LHCN-M2 (cell line): Measurements from ENCODE around the gene C15orf39. TPM values are rescaled to one million over a fixed set of nuclear protein-coding genes. Genes with fewer than 3 reads are reported as not detected.
A peak's percentile ranks its signal among the peaks of the same experiment; 100 is the strongest.
"Not testable (repeated sequence)": the region's sequence is repeated elsewhere in the genome, so short reads cannot be mapped to it uniquely, and the experiment has no call there.

ENCODE experiments used
- DNase-seq: peaks from one replicate; pipeline ENCODE4 v3.0.0-alpha.2; 2012; ENCODE audit warnings: low read depth
- total RNA-seq: library from RNA; depleted of rRNA; stranded (reverse); fragments of >200 nt; gene quantifications from 2 replicates; pipeline ENCODE4 v1.2.3, GENCODE V29; 2014

The C15orf39 gene
- total RNA-seq, 1 experiment from 2014 or later, result 3.1 TPM

DNA sequence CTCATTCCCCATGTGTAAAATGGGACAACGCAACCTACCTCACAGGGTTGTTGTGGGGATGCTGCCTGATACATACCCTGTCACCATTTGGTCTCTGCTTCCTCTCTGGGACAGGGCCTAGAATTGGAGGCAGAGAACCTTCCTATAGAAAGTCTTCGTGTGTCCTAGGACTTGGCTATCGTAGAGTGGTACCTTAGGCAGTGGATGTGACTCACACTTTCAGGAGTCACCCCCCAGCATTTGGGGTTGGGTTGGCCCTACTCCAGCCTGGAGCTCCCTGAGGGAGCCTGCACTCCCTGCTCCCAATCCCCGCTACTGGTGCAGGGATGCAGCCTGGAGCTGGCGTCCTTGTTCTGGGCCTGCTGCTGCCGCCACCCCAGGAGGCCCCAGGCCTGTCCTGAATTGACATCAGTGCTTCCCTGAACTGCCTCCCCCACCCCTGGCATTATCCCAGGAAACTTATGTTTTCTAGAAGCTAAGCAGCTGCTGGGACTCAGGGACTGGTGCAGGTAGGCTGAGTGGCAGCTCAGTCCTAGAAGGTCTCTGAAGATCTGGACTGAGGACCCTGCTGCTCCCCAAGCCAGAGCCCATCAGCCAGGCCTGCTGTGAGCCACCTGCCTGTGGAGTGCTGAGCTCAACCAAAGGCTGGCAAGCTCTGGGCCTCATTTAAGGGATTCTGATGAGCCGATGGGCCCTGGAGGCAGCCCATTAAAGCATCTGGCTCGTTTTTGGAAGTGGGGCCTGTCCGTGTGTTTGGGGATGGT is 9.9 kb downstream of the C15orf39 start:
- no peak for DNase-seq

DNA sequence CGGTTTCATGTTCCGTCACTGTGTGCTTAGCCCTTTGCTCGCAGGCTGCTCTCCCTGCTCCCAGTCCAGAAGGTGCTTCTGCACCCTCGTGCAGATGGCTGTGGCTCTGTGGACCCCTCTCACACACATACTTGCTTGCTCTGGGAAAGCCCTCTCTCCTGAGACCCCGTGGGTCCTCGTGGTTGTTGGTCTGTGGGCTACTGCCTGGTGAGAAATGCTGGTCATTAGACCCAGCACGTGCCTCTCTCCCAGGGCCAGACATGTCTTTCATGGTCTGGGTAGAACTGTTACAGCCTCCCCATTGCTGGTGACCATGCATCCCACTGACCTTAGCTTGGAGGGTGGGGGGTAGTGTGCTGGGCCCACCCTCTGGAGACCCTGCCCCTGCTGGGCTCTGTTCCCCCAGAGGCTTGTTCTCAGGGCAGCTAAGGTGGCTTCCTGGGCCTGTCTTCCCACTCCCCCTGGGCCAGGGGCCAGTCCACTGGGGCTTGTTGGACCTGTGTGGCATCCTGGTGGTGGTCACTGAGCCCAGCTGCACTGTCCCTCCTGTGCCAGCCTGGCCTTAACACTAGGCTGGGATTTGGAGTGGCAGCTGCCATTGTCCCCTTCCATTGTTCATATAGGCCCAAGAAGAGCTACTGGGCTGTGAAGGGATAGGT is 10.6 kb downstream of the C15orf39 start:
- DNase-seq, result no peak

DNA sequence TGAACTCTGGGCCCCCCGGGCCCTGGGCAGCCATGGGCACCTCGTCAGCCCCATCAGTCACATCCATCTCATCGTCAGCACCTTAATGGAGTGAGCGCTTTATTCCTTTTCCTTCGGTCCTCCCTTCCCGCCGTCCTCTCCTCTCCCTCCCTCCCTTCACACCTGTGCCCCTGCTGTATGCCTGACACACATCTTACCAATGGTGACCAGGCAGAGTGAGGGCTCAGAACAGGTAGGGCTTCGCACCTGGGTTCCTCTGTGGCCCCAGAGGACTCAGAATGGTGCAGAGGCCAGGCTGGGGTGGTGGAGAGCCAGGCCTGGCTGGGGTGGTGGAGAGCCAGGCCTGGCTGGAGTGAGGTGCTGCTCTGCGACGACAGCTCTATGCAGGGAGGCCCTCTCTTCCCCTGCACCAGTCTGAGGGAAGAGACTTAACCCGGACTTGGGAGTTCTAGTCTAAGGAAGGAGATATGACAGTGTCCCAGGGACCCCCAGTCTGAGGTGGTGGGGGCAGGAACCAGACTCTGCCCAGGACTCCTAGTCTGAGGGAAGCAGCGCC is 11.6 kb downstream of the C15orf39 start:
- DNase-seq, result no peak

DNA sequence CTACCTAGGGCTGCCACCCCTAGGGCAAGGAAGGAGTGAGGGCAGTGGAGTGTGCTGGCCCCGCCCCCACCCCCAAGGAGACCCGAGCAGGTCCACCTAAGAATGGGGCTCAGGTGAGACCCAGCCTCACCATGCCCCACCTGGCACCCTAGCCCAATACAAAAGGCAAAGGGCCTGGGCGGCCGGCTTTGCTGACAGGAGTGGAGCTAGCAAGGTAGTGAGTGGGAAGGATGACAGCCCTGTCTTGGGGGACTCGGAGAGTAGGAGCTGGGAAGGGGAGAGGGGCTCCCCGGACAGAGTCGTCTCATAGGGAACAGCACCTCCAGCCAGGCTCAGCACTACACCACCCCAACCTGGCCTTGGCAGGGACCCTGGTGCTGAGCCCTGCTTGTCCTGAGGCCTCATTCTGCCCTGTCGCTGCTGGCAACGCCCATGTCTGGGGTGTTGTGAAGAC is 12.1 kb downstream of the C15orf39 start:
- DNase-seq, result no peak

DNA sequence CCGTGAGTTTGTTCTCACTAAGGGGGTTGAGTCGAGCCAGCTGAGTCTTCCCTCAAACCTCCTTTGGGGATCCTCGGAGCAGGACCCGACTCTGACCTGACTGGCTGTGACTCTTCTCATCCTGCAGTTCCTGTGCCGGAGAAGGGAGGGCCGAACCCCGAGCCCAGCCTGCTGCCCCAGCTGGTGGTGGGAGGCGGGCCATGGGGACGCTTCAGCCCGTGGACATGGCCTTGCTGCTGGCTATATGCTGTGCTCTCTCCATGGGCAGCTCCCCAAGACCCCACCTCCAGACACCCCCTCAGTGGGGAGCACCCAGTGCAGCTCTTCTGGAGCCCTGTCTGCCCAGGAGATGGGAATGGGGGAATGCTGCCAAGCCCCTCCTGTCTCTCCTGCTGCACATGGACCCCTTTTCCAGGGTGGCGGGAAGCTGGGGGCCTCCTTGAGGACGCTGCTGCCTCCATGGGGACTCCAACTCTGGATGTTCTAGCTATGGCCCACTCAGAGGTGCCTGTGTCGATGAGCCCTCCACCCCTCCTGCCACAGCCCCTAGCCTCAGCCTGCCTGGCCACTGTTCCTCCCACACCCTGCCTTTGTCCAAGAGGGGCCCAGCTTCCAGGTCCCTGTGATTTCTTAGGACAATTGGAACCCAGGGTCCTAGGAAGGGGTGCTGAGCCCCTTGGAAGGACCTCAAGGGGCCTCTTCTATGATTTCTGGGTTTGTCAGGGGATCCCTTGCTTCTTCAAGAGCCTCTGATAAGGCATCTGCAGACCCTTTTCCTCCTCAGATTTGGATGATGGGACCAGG is 12.8 kb downstream of the C15orf39 start:
- no peak for DNase-seq

DNA sequence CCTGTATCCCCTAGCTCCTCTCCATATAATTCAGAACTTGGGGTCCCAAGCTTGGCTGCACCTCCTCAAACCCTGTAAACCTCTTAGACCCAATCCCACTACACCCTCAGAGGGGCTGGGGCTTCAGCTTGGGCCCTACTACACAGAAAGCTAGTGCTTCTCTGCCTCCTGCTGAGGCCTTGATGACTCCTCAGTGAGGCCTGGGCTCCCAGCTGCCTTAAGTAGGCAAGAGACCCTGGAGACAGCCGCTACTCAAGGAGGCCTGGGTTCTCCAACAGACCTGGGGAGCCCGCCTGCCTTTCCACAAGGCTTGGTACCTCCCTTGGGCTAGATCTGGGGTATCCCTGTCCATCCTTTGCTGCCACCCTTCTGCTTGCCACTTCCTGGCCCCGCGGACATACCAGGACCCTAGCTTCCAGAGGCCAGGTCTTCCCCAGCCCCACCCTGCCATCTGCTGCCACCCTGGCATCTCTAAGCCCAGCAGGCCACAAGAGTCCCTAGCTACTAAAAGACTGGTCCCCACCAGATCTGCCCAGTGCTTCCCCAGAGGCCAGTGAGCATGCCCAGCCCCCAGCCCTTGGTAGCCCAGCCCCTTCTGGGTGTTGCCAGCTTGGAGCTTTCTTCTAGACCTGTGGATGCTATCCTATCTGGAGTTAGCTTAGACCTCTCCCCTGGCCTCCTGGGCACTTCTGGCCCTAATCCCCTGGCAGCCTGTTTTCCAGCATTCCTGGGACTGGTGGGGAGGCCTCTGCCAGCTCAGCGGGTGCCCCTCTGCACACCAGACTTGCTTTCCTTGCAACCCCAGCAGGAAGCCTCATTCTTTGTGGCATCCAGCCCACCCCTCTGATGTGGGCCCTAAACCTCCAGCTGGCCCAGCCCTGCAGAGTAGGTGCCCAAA is 13.7 kb downstream of the C15orf39 start:
- DNase-seq, result no peak

DNA sequence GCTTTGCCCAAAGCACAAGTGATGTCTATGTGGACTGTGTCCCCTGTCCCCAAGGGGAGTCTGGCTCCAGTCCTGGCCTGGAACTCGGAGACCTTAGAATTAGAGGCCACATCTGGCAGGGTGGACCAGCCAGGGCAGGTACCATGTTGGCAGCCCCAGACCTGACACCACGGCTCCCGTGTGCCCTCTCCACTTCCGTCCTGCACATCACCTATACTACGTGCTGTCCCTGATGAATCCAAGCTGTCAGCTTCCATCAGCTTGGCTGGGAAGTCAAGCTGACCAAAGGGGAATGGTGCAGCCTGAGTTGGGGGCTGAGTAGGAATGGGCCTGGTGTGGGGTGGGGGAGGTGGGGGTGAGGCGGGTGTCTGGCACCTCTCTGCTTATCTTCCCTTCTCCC is 15.3 kb downstream of the C15orf39 start:
- DNase-seq, result no peak

DNA sequence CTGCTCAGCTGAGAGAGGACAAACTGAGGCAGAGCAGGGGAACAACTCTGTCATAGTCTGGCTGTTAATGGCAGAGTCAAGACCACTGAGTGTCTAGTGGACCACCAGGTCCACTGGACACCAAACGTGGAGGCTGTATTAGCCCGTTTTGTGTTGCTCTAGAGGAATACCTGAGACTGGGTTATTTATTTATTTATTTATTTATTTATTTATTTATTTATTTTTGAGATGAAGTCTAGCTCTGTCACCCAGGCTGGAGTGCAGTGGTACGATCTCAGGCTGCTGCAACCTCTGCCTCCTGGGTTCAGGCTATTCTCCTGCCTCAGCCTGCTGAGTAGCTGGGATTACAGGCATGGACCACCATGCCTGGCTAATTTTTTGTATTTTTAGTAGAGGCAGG is 15.9 kb downstream of the C15orf39 start:
- not testable (repeated sequence) for DNase-seq

DNA sequence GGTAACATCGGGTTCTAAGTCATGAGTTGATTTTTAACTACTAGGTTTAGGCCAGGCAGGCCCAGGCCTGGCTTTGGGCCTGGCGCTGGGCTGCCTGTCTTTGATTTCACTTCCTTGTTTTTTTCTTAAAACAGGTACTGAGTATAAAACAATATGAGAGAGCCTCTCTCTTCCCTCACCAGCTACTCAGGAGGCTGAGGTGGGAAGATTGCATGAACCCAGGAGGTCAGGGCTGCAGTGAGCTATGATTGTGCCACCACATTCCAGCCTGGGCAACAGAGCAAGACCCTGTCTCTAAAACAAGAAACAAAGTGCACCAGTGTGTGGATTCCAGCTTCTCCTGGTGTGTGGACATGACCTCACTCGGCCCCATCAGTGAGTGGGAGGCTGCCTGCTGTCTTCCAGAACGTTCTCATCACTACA is 17.8 kb downstream of the C15orf39 start:
- DNase-seq, result not testable (repeated sequence)

DNA sequence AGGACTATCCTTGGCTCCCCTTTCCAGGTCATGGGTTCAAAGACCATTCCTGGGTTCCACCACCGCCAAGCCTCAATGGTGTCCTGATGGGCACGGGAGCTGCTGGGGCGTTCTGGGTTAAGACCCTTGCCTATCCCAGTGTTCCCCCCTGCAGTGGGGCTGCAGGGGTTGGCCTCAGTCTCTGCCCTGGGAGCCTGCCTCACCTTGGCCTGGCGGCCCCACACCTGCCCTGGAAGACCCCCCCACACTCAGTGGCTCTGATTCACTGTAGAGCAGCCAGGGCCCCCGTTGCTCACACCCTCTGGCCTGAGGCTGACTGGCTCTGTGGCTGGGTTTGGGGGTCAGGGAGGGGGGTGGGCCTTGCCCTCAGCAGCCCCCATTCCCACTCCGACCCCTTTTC is 22.0 kb downstream of the C15orf39 start:
- DNase-seq, result no peak

DNA sequence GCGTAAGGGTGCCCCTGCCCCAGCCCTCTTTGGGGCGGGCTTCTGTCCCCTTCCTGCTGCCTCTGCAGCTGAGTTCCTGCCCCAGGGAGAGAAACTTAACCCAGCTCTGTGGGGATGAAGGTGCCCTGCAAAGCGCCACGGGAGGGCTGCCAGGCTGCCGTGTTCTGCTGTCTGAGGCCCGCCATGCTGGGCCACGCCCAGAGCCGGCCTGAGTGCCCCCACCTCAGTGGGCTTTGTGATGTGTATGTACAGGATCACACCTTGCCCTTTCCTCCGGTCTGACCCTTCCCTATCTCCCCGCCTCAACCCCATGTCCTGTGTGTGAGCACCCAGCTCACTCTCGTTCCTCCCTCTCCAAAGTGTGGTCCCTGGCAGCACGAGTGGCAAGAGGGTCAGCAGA is 22.6 kb downstream of the C15orf39 start:
- no peak for DNase-seq

DNA sequence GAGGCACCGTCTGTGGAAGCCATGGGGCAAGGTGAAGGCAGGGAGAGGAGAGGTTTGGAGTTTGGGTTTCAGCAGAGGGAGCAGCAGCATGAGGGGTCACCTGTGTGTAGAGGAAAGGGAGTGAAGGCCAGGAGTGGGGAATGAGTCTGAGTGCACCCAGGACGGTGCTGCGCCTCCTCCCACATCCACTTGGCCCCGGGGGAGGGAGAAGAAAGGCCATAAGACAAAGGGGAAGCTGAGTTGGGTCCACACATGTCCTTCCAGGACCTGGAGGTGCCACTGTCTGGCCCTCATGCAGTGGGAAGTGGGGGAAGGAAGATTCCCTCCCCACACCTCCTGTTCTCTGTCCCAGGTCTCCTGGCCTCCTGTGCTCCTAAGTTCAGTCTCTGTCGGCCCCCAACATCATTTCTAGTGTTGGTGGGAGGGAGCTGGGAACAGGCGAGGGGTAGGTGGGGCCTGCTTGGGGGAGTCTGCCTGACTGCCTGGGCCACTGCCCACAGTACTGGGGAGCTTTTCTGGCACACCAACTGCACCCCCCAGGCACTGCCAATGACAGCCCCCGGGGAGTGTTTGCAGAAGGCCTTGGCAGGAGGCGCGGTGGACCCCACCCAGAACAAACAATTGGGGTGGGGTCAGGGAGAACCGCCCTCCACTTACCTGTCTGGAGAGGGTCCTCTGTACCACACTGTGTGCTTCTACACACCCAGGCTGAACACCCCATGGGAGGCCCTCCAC is 23.6 kb downstream of the C15orf39 start:
- not testable (repeated sequence) for DNase-seq

DNA sequence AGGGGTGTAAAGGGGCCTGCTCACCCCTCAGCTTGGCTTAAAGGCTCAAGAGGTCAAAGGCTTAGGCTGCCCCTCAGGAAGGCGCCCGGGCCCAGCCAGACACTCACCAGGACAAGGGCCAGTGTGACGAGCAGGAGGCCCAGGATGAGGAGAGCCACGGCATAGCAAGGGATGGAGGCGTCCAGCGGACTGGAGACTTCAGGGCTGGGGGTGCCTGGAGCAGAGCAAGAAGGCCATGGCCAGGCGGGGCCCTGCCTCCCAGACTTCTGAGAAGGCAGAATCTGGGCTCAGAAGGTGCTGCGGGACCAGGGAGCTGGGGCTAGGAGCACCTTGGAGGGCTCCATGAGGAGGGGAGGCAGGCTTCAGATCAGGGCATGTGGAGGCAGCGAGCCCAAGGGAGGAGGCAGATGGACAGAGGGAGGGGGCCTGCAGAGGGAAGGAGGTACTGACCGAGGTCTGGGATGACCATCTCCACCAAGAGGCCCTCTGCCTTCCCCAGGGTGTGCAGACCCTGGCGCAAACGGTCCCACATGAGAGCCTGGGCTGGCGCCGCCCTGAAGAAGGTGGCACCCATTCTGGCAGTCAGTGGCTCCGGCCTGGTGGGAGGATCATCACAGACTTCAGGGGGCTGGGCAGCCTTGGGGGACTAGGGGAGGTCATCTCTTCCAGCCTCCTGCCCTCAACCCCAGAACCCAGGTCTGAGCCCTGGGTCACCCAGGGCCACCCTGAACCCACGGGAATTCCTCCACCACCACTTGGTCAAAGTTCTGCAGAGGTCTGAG is 24.5 kb downstream of the C15orf39 start:
- DNase-seq, result no peak

DNA sequence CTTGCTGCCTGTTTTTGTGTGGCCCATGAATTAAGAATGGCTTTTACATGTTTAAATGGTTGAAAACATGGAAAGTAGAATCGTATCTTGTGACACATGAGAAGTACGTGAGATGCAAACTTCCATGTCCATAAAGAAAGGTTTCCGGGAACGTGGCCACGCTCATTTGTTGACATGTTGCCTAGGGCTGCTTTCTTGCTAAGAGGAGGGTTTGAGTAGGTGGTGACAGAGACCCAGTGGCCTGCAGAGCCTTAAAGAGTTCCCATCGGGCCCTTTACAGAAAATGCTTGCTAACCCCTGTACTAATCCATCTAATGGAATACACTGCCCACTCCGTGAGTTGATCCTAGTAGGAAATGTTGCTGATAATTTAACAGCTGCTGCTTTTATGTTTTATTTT is 25.4 kb downstream of the C15orf39 start:
- not testable (repeated sequence) for DNase-seq

DNA sequence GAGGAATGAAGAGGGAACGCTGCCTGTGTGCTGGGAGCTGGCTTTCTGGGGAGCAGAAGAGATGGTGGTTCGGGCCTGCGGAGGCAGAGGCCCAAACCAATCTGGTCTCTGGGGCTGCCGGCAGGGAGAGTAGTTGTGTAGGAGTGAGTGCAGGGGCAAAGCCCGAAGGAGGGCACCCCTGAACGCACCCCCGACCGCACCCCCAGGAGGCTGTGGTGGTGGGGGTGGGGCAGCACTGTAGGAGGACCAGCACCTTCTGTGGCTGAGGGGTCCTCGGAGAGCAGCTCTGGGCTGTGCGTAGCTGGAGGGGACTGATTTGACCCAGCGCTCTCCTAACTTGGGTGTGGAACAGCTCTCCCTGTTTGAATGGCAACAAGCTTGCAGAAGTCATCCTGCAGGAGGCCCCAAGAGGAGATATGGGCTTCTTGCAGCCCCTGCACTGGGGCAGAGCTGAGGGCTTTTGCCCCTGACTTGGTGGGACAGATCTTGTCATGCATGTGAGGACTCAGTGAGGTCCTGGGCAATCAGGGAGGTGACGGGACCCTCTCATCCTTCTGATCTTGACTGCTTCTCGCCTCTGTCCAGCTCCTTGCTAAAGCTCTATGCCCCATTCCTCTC is 26.1 kb downstream of the C15orf39 start:
- no peak for DNase-seq

DNA sequence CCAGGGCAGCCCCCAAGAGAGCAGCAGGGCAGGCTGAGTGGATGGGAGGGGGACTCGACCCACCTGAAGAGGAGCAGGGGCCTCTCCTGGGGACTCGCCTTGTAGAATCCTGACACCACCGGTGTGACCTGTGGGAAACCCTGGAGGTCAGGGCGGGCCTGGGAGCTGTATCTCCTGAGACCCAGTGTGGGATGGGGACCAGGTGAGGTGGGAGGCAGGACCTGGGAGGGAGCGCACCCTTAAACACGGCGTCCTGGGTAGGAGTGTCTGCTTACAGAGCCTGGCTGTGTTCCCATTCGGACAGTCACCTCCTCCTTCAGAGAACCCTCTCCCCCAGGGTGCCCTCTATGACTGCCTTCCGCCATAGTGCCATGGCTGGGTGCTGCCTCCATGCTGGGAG is 27.1 kb downstream of the C15orf39 start:
- no peak for DNase-seq

DNA sequence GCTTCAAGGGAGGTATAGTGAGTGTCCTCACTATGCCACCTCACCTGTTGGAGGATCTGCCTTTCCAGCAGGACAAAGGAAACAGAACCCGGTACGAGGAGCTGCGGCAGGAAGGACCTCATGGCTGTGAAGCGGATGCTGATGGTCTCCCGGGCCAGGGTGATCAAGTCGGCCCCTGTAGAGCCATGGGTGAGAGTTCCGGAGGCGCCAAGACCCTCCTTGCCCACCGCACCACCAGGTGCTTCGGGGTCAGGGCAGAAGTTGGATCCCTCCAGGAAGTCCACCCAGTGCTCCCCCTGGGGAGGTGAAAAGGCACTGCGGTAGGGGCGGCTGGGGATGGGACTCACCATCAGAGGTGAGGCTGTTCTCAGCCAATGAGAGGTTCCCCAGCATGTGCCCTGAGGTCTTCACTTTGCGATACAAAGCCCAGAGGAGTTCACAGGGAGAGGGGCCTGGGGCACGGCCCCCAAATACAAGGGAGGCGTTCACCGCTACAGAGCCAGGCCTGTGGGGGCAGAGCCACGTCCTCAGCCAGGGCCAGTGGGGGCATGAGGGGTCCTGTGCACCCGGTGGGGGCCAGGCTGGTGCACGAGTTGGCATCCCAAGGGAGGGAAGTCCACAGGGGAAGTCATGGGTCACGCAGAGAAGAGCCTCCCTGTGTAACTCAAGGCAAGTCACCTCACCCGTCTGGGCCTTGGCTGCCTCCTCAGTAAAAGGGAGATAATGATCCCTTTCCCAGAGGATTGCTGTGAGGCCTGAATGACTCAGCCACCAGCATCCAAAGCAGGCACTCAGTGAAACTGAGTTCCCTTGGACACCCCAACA is 27.7 kb downstream of the C15orf39 start:
- peak; percentile 45 for DNase-seq

DNA sequence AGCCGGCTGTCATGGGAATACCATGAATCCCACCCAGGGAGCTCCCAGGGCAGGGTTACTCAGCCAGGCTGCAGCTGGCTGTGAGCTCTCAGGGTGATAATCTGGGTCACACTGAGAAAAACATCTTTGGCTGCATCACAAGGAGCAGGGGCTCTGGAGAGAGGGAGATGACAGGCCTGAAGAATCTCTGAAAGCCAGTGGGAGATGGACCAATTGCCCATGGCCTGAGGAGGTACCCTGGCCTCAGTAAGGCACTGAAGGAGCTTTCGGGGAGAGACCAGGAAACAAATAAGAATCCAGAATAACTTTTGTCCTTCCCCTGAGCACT is 28.3 kb downstream of the C15orf39 start:
- no peak for DNase-seq
